K562 (cell line): ENCODE results near the gene FUBP3. TPM values are rescaled to one million over a fixed set of nuclear protein-coding genes. Genes with fewer than 3 reads are reported as not detected.
A peak's percentile ranks its signal among the peaks of the same experiment; 100 is the strongest.

Source experiments
- ATAC-seq: fragments of 200-7000 bp; cut with Tn5 transposase; 3 replicates; pipeline ENCODE4 v1.9.1; 2020; ENCODE audit warnings: moderate library complexity
- BruUV-seq: library from RNA; stranded (reverse); fragments of 400-500 nt; replicated peaks from 2 replicates; lab custom pipeline; 2021; lab: Mats Ljungman, UMichigan
- CTCF ChIA-PET: fragments of 300-600 bp; formaldehyde crosslinking; extraction: SDS; loops from one replicate; lab custom pipeline; 2021; ENCODE audit warnings: low intra/inter-chr PET ratio; lab: Yijun Ruan, JAX
- POLR2A ChIA-PET: fragments of 300-600, 350-650 bp; sonication (Branson Sonifier 250); formaldehyde crosslinking; extraction: SDS; loops from one replicate; lab custom pipeline; 2021; ENCODE audit warnings: antibody characterized with exemption, inconsistent platforms; lab: Yijun Ruan, JAX
- DNase-seq, 4 experiments: peaks; one replicate each; pipeline versions ENCODE4 v3.0.0 to v3.0.0-alpha.2; 2011 to 2018; ENCODE audit warnings: low spot score in 3 of 4, mixed read lengths in 3 of 4; ENCODE audit errors: extremely low read depth in 1 of 4
- FAIRE-seq: peaks from 2 replicates; lab custom pipeline; 2011; peaks lifted over from hg19 to GRCh38; lab: Jason Lieb, UNC
- H2AFZ ChIP-seq: 2 replicates; pipeline ENCODE4 v1.6.0; 2011; ENCODE audit warnings: low read depth, low read length, control low read depth, inconsistent platforms
- H3K27ac ChIP-seq: fragments of 200-600 bp; 3 replicates; pipeline ENCODE4 v1.8.0; 2011; ENCODE audit warnings: low read depth, mild to moderate bottlenecking, control low read depth, inconsistent platforms, low read length, moderate library complexity, mixed read lengths; ENCODE audit errors: extremely low read depth
- H3K27me3 ChIP-seq, 2 experiments: fragments of 300-600 bp in 1 of 2; 2 replicates in 1 of 2; 3 replicates in 1 of 2; pipeline versions ENCODE4 v1.6.0 to v1.8.0; 2011; ENCODE audit warnings: inconsistent platforms in 2 of 2, low read length in 2 of 2, mild to moderate bottlenecking in 1 of 2, mixed read lengths in 1 of 2, moderate library complexity in 1 of 2; ENCODE audit not compliant: control insufficient read depth in 2 of 2, insufficient read depth in 2 of 2
- H3K36me3 ChIP-seq: fragments of 300-600 bp; 3 replicates; pipeline ENCODE4 v1.8.0; 2011; ENCODE audit warnings: mild to moderate bottlenecking, low read length, inconsistent platforms; ENCODE audit not compliant: control insufficient read depth, insufficient read depth
- H3K4me1 ChIP-seq, 2 experiments: fragments of 200-600 bp in 1 of 2; replicated peaks in 1 of 2; 2 replicates in 1 of 2; 3 replicates in 1 of 2; pipeline versions ENCODE4 v1.5.1 to v1.8.0; 2011; ENCODE audit warnings: inconsistent platforms in 2 of 2, low read length in 2 of 2, mild to moderate bottlenecking in 1 of 2, mixed read lengths in 1 of 2, moderate library complexity in 1 of 2; ENCODE audit not compliant: control insufficient read depth in 2 of 2, insufficient read depth in 2 of 2
- H3K4me2 ChIP-seq: 2 replicates; pipeline ENCODE4 v1.6.1; 2011; ENCODE audit warnings: low read length, control low read depth, inconsistent platforms, mixed read lengths; ENCODE audit not compliant: insufficient read depth
- H3K4me3 ChIP-seq: fragments of 200-600 bp; sonication (generic), shearing (Covaris generic); 2 replicates; pipeline ENCODE4 v1.5.1; 2016; ENCODE audit warnings: control low read depth, inconsistent platforms
- H3K79me2 ChIP-seq: fragments of 200-600 bp; 3 replicates; pipeline ENCODE4 v1.8.0; 2011; ENCODE audit warnings: low read length, inconsistent platforms; ENCODE audit not compliant: control insufficient read depth, insufficient read depth
- H3K9ac ChIP-seq, 2 experiments: 2 replicates each; pipeline versions ENCODE4 v1.6.0 to v1.6.1; 2011; ENCODE audit warnings: low read depth in 2 of 2, low read length in 2 of 2, control low read depth in 1 of 2, inconsistent platforms in 1 of 2, mild to moderate bottlenecking in 1 of 2, mixed read lengths in 1 of 2; ENCODE audit not compliant: insufficient read depth in 1 of 2
- H3K9me1 ChIP-seq: one replicate; pipeline ENCODE4 v1.6.0; 2011; ENCODE audit warnings: inconsistent platforms, mild to moderate bottlenecking, low read length, moderate library complexity; ENCODE audit not compliant: control insufficient read depth, insufficient read depth
- H3K9me3 ChIP-seq: replicated peaks from 2 replicates; pipeline ENCODE4 v1.5.1; 2011; ENCODE audit warnings: low read depth, low read length, inconsistent platforms; ENCODE audit not compliant: control insufficient read depth, insufficient read depth
- H4K20me1 ChIP-seq: replicated peaks from 2 replicates; pipeline ENCODE4 v1.6.1; 2011; ENCODE audit warnings: low read length, inconsistent platforms, mixed read lengths; ENCODE audit not compliant: control insufficient read depth, insufficient read depth
- CHD1 ChIP-seq: fragments of 200-600 bp; sonication (generic); IDR thresholded peaks from one replicate; pipeline ENCODE4 v1.6.1; 2012; ENCODE audit warnings: mild to moderate bottlenecking, moderate library complexity, low read length, inconsistent platforms
- FOXK1 ChIP-seq: sonication (generic); formaldehyde crosslinking; IDR thresholded peaks from 2 replicates; pipeline ENCODE4 v1.8.0; 2022; ENCODE audit warnings: missing genetic modification reagents, mild to moderate bottlenecking, borderline replicate concordance
- HDAC1 ChIP-seq, 2 experiments: fragments of 450-650 bp; IDR thresholded peaks; 2 replicates each; pipeline ENCODE4 v1.6.1; 2016 to 2017; ENCODE audit warnings: inconsistent platforms in 1 of 2, mild to moderate bottlenecking in 1 of 2, moderate library complexity in 1 of 2
- MEIS2 ChIP-seq: fragments of 450-650 bp; IDR thresholded peaks from 2 replicates; pipeline ENCODE4 v1.6.1; 2014; ENCODE audit warnings: mild to moderate bottlenecking; ENCODE audit not compliant: partially characterized antibody
- NCOA1 ChIP-seq: fragments of 450-650 bp; IDR thresholded peaks from 2 replicates; pipeline ENCODE4 v1.6.1; 2016; ENCODE audit warnings: low read depth
- POLR2AphosphoS2 ChIP-seq: IDR thresholded peaks from 2 replicates; pipeline ENCODE4 v1.6.1; 2012; ENCODE audit warnings: low read length, improper control_type of control experiment
- ZBTB49 ChIP-seq: sonication (generic); formaldehyde crosslinking; IDR thresholded peaks from 2 replicates; pipeline ENCODE4 v1.8.0; 2022; ENCODE audit warnings: missing genetic modification reagents, mild to moderate bottlenecking, borderline replicate concordance
- ZNF280B ChIP-seq: fragments of 250-450 bp; sonication (Bioruptor Pico); IDR thresholded peaks from 2 replicates; pipeline ENCODE4 v1.5.1; 2021; ENCODE audit warnings: mild to moderate bottlenecking
- ZNF431 ChIP-seq: sonication (generic); formaldehyde crosslinking; IDR thresholded peaks from 2 replicates; pipeline ENCODE4 v1.8.0; 2022; ENCODE audit warnings: mild to moderate bottlenecking, missing genetic modification reagents
- ZNF518B ChIP-seq: fragments of 250-450 bp; sonication (Bioruptor Pico); IDR thresholded peaks from 2 replicates; pipeline ENCODE4 v1.5.0; 2021; ENCODE audit warnings: mild to moderate bottlenecking, moderate library complexity
- WGBS: fragments of 100-300 bp; shearing (Covaris generic); methylation state at CpG from one replicate; pipeline ENCODE4 v1.1.6; 2016; ENCODE audit warnings: low coverage, mixed read lengths; ENCODE audit not compliant: insufficient coverage; ENCODE audit errors: missing lambda C conversion rate; 5-methylcytosine and 5-hydroxymethylcytosine counted together
- in situ Hi-C: fragments of 300-500 bp; cut with MboI; formaldehyde crosslinking; loops from 4 replicates; pipeline ENCODE4 v1.15.0; 2018; ENCODE audit warnings: inconsistent platforms, mixed read lengths
- intact Hi-C: fragments of 100-400 bp; cut with micrococcal nuclease; formaldehyde crosslinking; loops from 2 replicates; pipeline ENCODE4 v1.14.2; 2022
- polyA plus RNA-seq, 8 experiments: library from polyadenylated mRNA; depleted of rRNA in 4 of 8; stranded (reverse) in 5 of 8; unstranded in 3 of 8; fragments of >200 nt; fragmentation: Nextera tagmentation in 2 of 8; fragmentation: Illumina TruSeq in 1 of 8; extraction: Ambion mirVana in 2 of 8; extraction: Trizol in 1 of 8; gene quantifications; 2 replicates each; pipeline versions ENCODE4 v1.2.1 to v1.2.3, GENCODE V29; 2011 to 2014; ENCODE audit warnings: inconsistent platforms in 1 of 8, missing spikeins in 1 of 8
- total RNA-seq, 7 experiments: library from RNA; depleted of rRNA in 6 of 7; stranded (reverse); fragments of >200 nt in 6 of 7; fragmentation: Illumina TruSeq in 2 of 7; extraction: Trizol in 2 of 7; gene quantifications; 2 replicates each; pipeline versions ENCODE4 v1.2.1 to v1.2.3, GENCODE V29; 2011 to 2021; ENCODE audit warnings: low replicate concordance in 1 of 7

FUBP3 gene
- total and polyA plus RNA-seq, 9 of the 15 experiments (the other 6 are each of a cell fraction or from before 2014, with no cell fraction given) = 3.0 to 64.0 (median 48.1) TPM

- ChIA-PET CTCF (no interaction called here), POLR2A (no interaction called here)
- BruUV-seq = no TSS peak
- in situ Hi-C loops (no loop called here), intact Hi-C loops (no loop called here)
- H3K9ac ChIP-seq = no peak overlapping the region
- no peak overlapping the region for H3K4me3 ChIP-seq
- no peak overlapping the region for H3K27ac ChIP-seq
- no peak overlapping the region for H2AFZ ChIP-seq
- H3K27me3 ChIP-seq = peaks cover 75 to 88% of the 10 kb centered on the region in 2 experiments; a peak in 4 of 5 replicates
- H3K79me2 ChIP-seq = no peaks in the 10 kb centered on the region
- H3K9me3 ChIP-seq = no peaks in the 10 kb centered on the region
- H3K4me1 ChIP-seq = peaks cover 0 to 60% of the 10 kb centered on the region in 2 experiments; a peak in 2 of 5 replicates
- ATAC-seq (no peak), FAIRE-seq (no peak), DNase-seq (peak in 2 of 4 experiments; percentile 60)
- no peaks in the 10 kb centered on the region for H3K36me3 ChIP-seq
- no peaks in the 10 kb centered on the region for H3K9me1 ChIP-seq
- peaks cover 6% of the 10 kb centered on the region for H4K20me1 ChIP-seq
- WGBS = 31% methylated on average over 42 of the region's 82 CpGs
- H3K4me2 ChIP-seq = no peak overlapping the region
- TF ChIP-seq CHD1 = no peak
- TF ChIP-seq POLR2AphosphoS2 = no peak
- no peak for TF ChIP-seq ZBTB49 (CRISPR knock-in tag)
- TF ChIP-seq FOXK1 = no peak
- TF ChIP-seq NCOA1 = no peak
- no peak for TF ChIP-seq MEIS2
- no peak for TF ChIP-seq HDAC1 (IDR thresholded peaks at IDR 0.05)
- TF ChIP-seq ZNF431 (CRISPR knock-in tag) = no peak
- TF ChIP-seq ZNF518B (CRISPR knock-in tag) = no peak
- TF ChIP-seq ZNF280B (CRISPR knock-in tag) = no peak
Observed at GRCh38 chr9:130660683-130661450, 81.5 kb downstream of the FUBP3 start.
